Measurements from ENCODE around the gene AGMAT.

GRCh38 chr1:15571266-15571665 lies 13.6 kb downstream of the AGMAT start:
- no peak for TF ChIP-seq EZH2 (optimal IDR thresholded peaks at IDR 0.05; ENCODE audit: low read depth, low read length)
- TF ChIP-seq CTCF (IDR thresholded peaks at IDR 0.05; ENCODE audit: low read length): no peak
- TF ChIP-seq EZH2phosphoT487 (IDR thresholded peaks at IDR 0.05; ENCODE audit: low read length): no peak

All from MM.1S (cell line).